Uterus (tissue), 4 donors: Measurements from ENCODE around the gene RGP1. TPM values are rescaled to one million over a fixed set of nuclear protein-coding genes. Genes with fewer than 3 reads are reported as not detected.

Experiments
- DNase-seq, 2 donors: peaks; one replicate each; pipeline ENCODE4 v3.0.0-alpha.2; 2019 to 2020
- H3K27ac ChIP-seq, 2 donors: fragments of 200-600 bp; sonication (generic); 1 replicate in 1 of 2; 2 replicates in 1 of 2; pipeline ENCODE4 v1.5.1; 2016 to 2018
- H3K27me3 ChIP-seq, 2 donors: fragments of 200-600 bp; sonication (generic); one replicate each; pipeline ENCODE4 v1.5.1; 2018 to 2019; ENCODE audit warnings: control low read depth in 1 of 2
- H3K36me3 ChIP-seq, 2 donors: fragments of 200-600 bp; sonication (generic); one replicate each; pipeline ENCODE4 v1.5.1; 2019; ENCODE audit warnings: control low read depth in 1 of 2
- H3K4me1 ChIP-seq, 2 donors: fragments of 200-600 bp; sonication (generic); one replicate each; pipeline ENCODE4 v1.5.1; 2018 to 2019; ENCODE audit warnings: control low read depth in 1 of 2
- H3K4me3 ChIP-seq, 2 donors: fragments of 200-600 bp; sonication (generic); 1 replicate in 1 of 2; 2 replicates in 1 of 2; pipeline ENCODE4 v1.5.1; 2018 to 2019; ENCODE audit warnings: mild to moderate bottlenecking in 1 of 2
- H3K9me3 ChIP-seq, 2 donors: fragments of 200-600 bp; sonication (generic); one replicate each; pipeline ENCODE4 v1.5.1; 2019; ENCODE audit warnings: control low read depth in 1 of 2
- POLR2A ChIP-seq, 2 donors: fragments of 450-650 bp; IDR thresholded peaks; one replicate each; pipeline ENCODE4 v1.6.1; 2016; ENCODE audit warnings: antibody characterized with exemption in 2 of 2, mild to moderate bottlenecking in 1 of 2, moderate library complexity in 1 of 2
- intact Hi-C: fragments of 100-400 bp; cut with DNase I; formaldehyde crosslinking; loops from one replicate; pipeline ENCODE4 v1.15.1; 2023; ENCODE audit warnings: low total_unique reads
- total RNA-seq, 4 donors: library from RNA; depleted of rRNA in 3 of 4; stranded (reverse); fragments of >200 nt in 3 of 4; gene quantifications; one replicate each; pipeline versions ENCODE4 v1.1.0 to v1.2.4, GENCODE V29; 2014 to 2023
- TF ChIP-seq, protein P1 (sequence below), 4 experiments: fragments of 200-600 bp in 2 of 4; fragments of 450-650 bp in 2 of 4; sonication (generic) in 2 of 4; IDR thresholded peaks; one replicate each; pipeline ENCODE4 v1.5.1; 2016 to 2019; ENCODE audit warnings: antibody characterized with exemption in 4 of 4, mild to moderate bottlenecking in 2 of 4, moderate library complexity in 1 of 4
- donor health status: DM: yes; HTN: yes; CAD: no.

The RGP1 gene
- total RNA-seq, 4 donors from 2014 or later = 2.0 to 38.1 (median 10.3) TPM

DNA sequence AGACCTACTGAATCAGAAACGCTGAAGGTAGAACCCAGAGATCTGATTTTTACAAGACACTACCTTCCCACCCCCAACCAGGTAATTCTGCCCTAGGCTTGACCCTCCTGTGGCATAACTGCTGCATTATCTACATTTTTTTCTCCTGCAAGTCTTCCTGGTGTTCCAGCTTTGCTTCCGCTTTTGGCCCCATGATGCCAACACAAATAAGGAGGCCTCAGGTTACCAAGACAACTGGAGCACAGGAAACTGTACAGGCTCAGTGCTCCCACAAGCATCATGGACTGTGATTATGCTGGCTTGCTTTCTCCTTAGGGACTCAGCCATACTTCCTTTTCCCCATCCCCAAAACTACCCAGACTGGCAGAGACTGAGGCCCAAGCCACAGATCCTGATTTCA, 11.6 kb downstream of the RGP1 start:
- Histone ChIP-seq H3K27ac (no peak overlapping the region), H3K4me1 (peaks cover 0 to 6% of the 10 kb centered on the region in 2 donors)

DNA sequence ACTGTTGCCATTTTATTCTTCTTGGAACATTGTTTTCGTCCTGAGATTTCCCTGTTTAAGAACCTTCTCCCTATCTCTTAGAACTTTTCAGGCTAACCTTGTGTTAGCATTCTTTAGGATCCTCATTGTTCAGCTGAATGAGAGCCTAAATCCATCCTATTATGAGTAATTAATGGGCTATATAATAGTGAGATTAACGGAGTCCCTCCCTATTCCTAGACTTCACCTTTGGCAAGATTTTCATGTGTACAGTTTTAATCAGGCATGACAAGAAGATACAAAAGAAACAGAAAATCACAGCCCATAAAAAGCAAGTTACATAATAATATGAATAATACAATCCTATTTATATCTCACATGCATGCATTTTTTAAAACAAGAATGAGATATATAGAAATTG, 14.1 kb downstream of the RGP1 start:
- Histone ChIP-seq H3K9me3 (no peaks in the 10 kb centered on the region), H3K36me3 (no peaks in the 10 kb centered on the region), H3K27ac (no peak overlapping the region), H3K4me3 (no peak overlapping the region), H3K27me3 (no peaks in the 10 kb centered on the region), H3K4me1 (no peaks in the 10 kb centered on the region)
- TF ChIP-seq, protein P1, sequence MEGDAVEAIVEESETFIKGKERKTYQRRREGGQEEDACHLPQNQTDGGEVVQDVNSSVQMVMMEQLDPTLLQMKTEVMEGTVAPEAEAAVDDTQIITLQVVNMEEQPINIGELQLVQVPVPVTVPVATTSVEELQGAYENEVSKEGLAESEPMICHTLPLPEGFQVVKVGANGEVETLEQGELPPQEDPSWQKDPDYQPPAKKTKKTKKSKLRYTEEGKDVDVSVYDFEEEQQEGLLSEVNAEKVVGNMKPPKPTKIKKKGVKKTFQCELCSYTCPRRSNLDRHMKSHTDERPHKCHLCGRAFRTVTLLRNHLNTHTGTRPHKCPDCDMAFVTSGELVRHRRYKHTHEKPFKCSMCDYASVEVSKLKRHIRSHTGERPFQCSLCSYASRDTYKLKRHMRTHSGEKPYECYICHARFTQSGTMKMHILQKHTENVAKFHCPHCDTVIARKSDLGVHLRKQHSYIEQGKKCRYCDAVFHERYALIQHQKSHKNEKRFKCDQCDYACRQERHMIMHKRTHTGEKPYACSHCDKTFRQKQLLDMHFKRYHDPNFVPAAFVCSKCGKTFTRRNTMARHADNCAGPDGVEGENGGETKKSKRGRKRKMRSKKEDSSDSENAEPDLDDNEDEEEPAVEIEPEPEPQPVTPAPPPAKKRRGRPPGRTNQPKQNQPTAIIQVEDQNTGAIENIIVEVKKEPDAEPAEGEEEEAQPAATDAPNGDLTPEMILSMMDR (IDR thresholded peaks at IDR 0.05) = no peak
- no peak for TF ChIP-seq POLR2A (IDR thresholded peaks at IDR 0.05)
- no peak for DNase-seq
- intact Hi-C loops = no loop called here

More for the DNA sequence above, 11.6 kb downstream of the RGP1 start:
- TF ChIP-seq POLR2A (IDR thresholded peaks at IDR 0.05) = no peak
- TF ChIP-seq, protein P1 (IDR thresholded peaks at IDR 0.05) = no peak
- Histone ChIP-seq H3K4me3 (no peak overlapping the region), H3K27me3 (no peaks in the 10 kb centered on the region), H3K9me3 (no peaks in the 10 kb centered on the region), H3K36me3 (no peaks in the 10 kb centered on the region)
- DNase-seq = no peak
- intact Hi-C loops = no loop called here

DNA sequence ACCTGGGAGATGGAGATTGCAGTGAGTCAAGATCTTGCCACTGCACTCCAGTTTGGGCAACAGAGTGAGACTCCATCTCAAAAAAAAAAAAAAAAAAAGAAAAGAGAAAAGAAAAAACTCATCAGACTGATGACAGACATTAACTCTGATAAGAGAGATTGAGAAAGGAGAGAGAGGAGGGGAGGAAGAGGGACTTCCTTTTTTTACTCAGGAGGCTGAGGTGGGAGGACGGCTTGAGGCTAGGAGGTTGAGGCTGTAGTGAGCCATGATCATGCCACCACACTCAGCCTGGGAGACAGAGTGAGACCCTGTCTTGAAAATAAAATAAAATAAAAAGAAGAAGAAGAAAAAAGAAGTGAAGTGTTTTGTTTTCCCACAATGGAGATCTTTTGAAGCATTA, 14.7 kb downstream of the RGP1 start:
- H3K27ac ChIP-seq = no peak overlapping the region
- intact Hi-C loops = no loop called here
- H3K36me3 ChIP-seq = no peaks in the 10 kb centered on the region
- TF ChIP-seq POLR2A (IDR thresholded peaks at IDR 0.05) = no peak
- TF ChIP-seq, protein P1 (IDR thresholded peaks at IDR 0.05) = no peak
- no peaks in the 10 kb centered on the region for H3K4me1 ChIP-seq
- H3K9me3 ChIP-seq = no peaks in the 10 kb centered on the region
- no peaks in the 10 kb centered on the region for H3K27me3 ChIP-seq
- H3K4me3 ChIP-seq = no peak overlapping the region
- no peak for DNase-seq

DNA sequence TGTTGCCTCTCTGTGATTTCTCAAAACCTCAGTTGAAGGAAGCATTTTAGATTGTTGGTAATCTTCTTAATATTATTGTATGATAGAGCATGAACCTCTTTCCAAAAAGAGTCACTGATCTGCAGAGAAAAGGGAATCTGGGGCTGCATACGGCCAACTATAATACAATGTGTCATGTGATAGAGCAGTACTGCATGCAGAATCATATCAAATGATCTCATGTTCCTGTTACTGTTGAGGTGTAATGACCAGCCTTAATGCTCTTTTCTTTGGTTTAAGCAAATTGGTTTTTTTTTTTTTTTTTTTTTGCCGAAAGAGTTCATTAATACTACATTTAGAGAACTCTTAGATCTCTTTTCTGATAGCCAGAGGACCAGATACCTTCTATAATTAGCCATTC, 17.9 kb downstream of the RGP1 start:
- DNase-seq = no peak
- Histone ChIP-seq H3K36me3 (no peaks in the 10 kb centered on the region), H3K27me3 (no peaks in the 10 kb centered on the region), H3K4me3 (no peak overlapping the region), H3K4me1 (no peaks in the 10 kb centered on the region), H3K9me3 (no peaks in the 10 kb centered on the region), H3K27ac (no peak overlapping the region)
- intact Hi-C loops = no loop called here
- TF ChIP-seq, protein P1 (IDR thresholded peaks at IDR 0.05) = no peak
- TF ChIP-seq POLR2A (IDR thresholded peaks at IDR 0.05) = no peak

DNA sequence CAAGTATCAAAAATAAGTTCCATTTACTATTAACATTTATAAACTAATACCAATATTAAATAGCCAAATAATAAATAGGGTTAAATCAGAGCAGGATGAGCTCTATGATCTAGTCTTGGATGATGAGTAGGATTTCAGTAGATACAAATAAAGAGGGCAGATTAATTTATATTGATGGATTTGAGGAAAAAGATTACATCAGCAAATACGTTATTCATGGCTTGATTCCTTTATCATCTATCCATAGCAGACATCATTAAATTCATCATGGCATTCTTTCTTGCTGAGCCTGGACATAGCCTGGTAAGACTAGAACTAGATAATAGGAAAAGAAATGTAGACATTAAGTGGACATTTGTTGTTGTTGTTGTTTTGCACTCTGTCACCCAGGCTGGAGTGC, 18.4 kb downstream of the RGP1 start:
- no peak for DNase-seq
- no peaks in the 10 kb centered on the region for H3K36me3 ChIP-seq
- intact Hi-C loops = no loop called here
- no peak overlapping the region for H3K4me3 ChIP-seq
- no peaks in the 10 kb centered on the region for H3K27me3 ChIP-seq
- H3K27ac ChIP-seq = no peak overlapping the region
- H3K9me3 ChIP-seq = no peaks in the 10 kb centered on the region
- TF ChIP-seq, protein P1 (IDR thresholded peaks at IDR 0.05) = no peak
- no peak for TF ChIP-seq POLR2A (IDR thresholded peaks at IDR 0.05)
- H3K4me1 ChIP-seq = no peaks in the 10 kb centered on the region
